Measurements from ENCODE around the gene RTN4RL1.

Gene RTN4RL1

GRCh38 chr17:2062571-2063183, 37.5 kb upstream of the RTN4RL1 start:
- no peak for TF ChIP-seq CTCF (IDR thresholded peaks at IDR 0.05)

GRCh38 chr17:2061441-2061958, 36.4 kb upstream of the RTN4RL1 start:
- TF ChIP-seq CTCF (IDR thresholded peaks at IDR 0.05), result no peak

- TF ChIP-seq CTCF (IDR thresholded peaks at IDR 0.05), result no peak
Measured at GRCh38 chr17:2060681-2061440, 35.7 kb upstream of the RTN4RL1 start.

GRCh38 chr17:2060385-2060658, 35.2 kb upstream of the RTN4RL1 start:
- TF ChIP-seq CTCF (IDR thresholded peaks at IDR 0.05), result no peak

- no peak for TF ChIP-seq CTCF (IDR thresholded peaks at IDR 0.05)
Measured at GRCh38 chr17:2059547-2060384, 34.6 kb upstream of the RTN4RL1 start.

GRCh38 chr17:2058586-2059546, 33.7 kb upstream of the RTN4RL1 start:
- TF ChIP-seq CTCF (IDR thresholded peaks at IDR 0.05), result peak; percentile 53
